Type B pancreatic cell (in vitro differentiated cells): ENCODE measurements around the gene CACNA1G. TPM values are rescaled to one million over a fixed set of nuclear protein-coding genes. Genes with fewer than 3 reads are reported as not detected.

Experiments used
- DNase-seq: peaks from one replicate; pipeline ENCODE4 v3.0.0; 2021; ENCODE audit warnings: mixed read lengths; ENCODE audit not compliant: unreplicated experiment; ENCODE audit errors: extremely low spot score
- H3K27ac Mint-ChIP-seq: 2 replicates; pipeline ENCODE4 v1.8.0; 2021; ENCODE audit warnings: mild to moderate bottlenecking, mixed read lengths
- H3K27me3 Mint-ChIP-seq: 2 replicates; pipeline ENCODE4 v1.8.0; 2021; ENCODE audit warnings: mixed read lengths
- H3K36me3 Mint-ChIP-seq: 2 replicates; pipeline ENCODE4 v1.8.0; 2021; ENCODE audit warnings: mixed read lengths
- H3K4me1 Mint-ChIP-seq: one replicate; pipeline ENCODE4 v1.8.0; 2021; ENCODE audit warnings: mixed read lengths; ENCODE audit not compliant: unreplicated experiment
- H3K4me3 Mint-ChIP-seq: 2 replicates; pipeline ENCODE4 v1.8.0; 2021; ENCODE audit warnings: mild to moderate bottlenecking, mixed read lengths
- H3K9me3 Mint-ChIP-seq: 2 replicates; pipeline ENCODE4 v1.8.0; 2021; ENCODE audit warnings: mixed read lengths
- total RNA-seq: library from RNA; stranded (reverse); gene quantifications from 2 replicates; pipeline ENCODE4 v1.2.1, GENCODE V29; 2021; ENCODE audit warnings: low replicate concordance
- TF ChIP-seq, protein P1 (sequence below): fragments of 200-600 bp; sonication (generic); conservative IDR thresholded peaks from 2 replicates; pipeline ENCODE4 v1.5.0; 2021; ENCODE audit warnings: antibody characterized with exemption, mild to moderate bottlenecking

CACNA1G gene
- total RNA-seq, 1 donor from 2014 or later, result 27.8 TPM

DNA sequence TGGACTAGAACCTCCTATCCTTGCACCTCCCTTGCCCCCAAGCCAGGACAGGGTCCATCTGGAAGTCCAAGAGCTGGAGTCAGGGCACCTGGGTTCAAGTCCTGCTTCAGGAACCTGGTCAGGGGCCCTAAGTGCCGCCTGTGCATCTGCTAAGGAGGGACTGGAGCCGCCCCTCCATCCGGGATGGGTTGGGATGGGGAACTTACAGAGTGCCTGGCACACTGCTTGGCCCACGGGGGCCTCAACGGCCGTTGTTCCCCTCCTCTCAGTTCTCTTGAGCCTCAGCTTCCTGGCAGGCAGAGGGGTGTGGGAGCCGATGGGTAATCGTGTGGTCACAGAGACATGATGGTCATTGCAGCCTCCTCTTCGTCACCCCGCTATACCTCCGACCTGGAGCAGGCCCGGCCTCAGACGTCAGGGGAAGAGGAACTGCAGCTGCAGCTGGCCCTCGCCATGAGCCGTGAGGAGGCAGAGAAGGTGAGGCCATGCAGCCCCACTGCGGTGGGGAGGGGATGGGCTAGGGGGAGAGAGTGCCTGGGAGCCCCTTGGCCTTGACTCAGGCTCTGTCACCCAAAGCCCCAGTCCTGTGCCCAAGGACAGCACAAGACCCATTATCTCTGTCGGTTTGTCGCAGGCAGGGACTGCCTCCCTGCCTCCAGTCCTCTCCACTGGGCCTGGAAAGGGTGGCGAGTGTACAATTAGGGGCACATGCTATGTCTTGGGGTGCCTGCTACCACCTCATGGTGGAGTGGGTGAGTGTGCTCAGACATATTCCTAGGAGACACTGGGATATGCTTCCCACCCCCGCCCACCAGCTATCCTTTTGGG is 22.6 kb upstream of the CACNA1G start:
- peaks cover 8% of the 10 kb centered on the region for H3K27me3 Mint-ChIP-seq
- TF ChIP-seq, protein P1, sequence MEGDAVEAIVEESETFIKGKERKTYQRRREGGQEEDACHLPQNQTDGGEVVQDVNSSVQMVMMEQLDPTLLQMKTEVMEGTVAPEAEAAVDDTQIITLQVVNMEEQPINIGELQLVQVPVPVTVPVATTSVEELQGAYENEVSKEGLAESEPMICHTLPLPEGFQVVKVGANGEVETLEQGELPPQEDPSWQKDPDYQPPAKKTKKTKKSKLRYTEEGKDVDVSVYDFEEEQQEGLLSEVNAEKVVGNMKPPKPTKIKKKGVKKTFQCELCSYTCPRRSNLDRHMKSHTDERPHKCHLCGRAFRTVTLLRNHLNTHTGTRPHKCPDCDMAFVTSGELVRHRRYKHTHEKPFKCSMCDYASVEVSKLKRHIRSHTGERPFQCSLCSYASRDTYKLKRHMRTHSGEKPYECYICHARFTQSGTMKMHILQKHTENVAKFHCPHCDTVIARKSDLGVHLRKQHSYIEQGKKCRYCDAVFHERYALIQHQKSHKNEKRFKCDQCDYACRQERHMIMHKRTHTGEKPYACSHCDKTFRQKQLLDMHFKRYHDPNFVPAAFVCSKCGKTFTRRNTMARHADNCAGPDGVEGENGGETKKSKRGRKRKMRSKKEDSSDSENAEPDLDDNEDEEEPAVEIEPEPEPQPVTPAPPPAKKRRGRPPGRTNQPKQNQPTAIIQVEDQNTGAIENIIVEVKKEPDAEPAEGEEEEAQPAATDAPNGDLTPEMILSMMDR, result no peak
- no peak overlapping the region for H3K27ac Mint-ChIP-seq
- DNase-seq, result no peak
- no peak overlapping the region for H3K4me3 Mint-ChIP-seq
- peaks cover 4% of the 10 kb centered on the region for H3K36me3 Mint-ChIP-seq
- H3K9me3 Mint-ChIP-seq, result no peaks in the 10 kb centered on the region
- H3K4me1 Mint-ChIP-seq, result peaks cover 39% of the 10 kb centered on the region

DNA sequence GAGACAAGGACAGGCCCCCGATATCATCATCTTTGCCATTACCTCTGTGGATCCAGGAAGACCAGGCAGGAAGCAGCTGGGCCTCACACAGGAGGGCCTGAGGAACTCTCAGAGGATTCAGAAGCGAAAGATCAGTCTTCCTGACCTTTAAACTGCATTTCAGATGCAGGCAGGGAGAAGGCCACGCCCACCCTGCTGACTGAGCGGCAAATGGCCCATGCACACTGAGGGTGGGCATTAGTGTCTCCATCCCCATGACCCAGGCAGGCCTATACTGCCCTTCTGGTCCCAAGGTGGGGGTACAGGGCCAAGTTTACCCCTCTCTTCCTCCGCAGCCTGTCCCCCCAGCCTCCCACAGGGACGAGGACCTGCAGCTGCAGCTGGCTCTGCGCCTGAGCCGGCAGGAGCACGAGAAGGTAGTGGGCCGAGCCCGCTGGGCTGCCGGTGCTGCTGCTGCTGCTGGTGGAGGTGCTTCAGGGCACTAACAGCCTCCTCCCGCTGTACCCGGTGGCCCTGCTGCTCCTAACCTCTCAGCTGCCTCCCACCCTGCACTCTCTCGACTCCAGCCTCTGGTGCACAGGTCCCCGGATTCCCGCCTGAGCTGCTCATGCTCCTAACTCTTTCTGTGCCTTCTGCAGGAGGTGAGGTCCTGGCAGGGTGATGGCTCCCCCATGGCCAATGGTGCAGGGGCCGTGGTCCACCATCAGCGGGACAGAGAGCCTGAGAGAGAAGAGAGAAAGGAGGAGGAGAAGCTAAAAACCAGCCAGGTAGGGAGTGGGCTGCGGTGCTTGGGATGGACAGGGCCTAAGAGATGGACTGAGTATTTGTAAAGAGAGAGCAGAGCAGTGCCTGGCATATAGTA is 21.7 kb upstream of the CACNA1G start:
- Mint-ChIP-seq H3K36me3 (peaks cover 4% of the 10 kb centered on the region), H3K4me3 (no peak overlapping the region), H3K9me3 (no peaks in the 10 kb centered on the region), H3K4me1 (peaks cover 39% of the 10 kb centered on the region), H3K27me3 (peaks cover under 1% of the 10 kb centered on the region), H3K27ac (no peak overlapping the region)
- no peak for DNase-seq
- TF ChIP-seq, protein P1, result no peak

DNA sequence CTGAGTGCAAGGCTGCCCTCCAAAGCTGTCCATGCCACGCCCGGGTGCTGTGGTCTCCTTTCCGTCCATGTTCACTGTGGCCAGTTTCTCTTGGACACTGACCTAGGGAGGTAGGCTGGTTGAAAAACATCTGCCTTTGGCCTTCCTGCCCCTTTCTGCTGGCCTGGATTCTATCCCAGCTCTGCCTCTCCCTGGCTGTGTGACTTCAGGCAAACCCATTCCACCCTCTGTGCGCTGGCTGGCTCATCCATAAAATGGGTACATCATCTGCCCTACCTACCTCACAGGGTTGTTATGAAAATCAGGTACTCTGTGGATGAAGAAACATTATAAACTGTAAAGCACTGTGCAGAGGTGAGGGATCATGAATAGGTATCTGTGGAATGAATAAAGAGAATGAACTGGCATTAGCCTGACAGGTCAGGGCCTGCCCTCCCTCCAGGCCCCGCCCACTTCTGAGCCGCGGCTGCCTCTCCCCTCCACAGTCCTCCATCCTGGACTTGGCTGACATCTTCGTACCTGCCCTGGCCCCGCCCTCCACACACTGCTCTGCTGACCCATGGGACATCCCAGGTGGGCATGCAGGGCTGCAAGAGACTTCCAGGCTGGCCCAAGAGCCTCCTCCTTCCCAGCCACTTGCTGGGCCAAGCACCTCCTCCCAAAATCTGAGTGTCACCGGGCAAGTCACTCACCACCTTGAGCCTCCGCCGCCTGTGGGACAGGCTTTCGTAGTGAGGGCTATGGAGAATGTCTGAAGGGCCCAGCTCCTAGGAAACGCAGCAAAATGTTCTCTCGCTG is 20.6 kb upstream of the CACNA1G start:
- Mint-ChIP-seq H3K9me3 (no peaks in the 10 kb centered on the region), H3K4me1 (peaks cover 40% of the 10 kb centered on the region), H3K36me3 (peaks cover 4% of the 10 kb centered on the region), H3K27me3 (no peaks in the 10 kb centered on the region), H3K4me3 (peak overlapping the region; percentile 27), H3K27ac (no peak overlapping the region)
- no peak for DNase-seq
- TF ChIP-seq, protein P1, result no peak

DNA sequence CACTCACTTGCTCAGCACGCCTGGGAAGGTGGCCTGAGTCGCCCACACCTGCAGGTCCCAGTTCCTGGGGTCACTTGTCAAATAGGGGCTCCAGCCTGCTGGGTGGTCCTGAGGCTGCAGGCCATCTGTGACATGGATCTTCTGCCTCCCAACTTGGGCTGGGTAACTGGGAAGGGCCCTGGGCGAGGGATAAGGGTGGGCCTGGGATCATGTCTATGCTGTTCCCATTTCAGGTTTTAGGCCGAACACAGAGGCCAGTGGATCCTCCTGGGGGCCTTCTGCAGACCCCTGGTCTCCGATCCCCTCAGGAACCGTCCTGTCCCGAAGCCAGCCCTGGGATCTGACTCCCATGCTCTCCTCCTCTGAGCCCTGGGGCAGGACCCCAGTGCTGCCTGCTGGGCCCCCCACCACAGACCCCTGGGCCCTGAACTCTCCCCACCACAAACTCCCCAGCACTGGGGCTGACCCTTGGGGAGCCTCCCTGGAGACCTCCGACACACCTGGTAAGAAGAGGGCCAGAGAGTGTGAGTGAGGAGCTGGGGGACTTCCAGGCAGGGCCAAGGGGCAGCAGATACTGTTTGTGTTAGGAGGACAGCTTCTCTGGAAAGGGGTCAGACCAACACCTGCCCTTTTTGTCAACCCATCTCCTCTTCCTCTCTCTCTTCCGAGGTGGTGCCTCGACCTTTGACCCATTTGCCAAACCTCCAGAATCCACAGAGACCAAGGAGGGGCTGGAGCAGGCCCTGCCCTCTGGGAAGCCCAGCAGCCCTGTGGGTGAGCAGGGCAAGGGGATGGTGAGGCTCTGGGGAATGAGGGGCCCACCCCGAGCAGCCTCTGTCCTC is 19.7 kb upstream of the CACNA1G start:
- H3K36me3 Mint-ChIP-seq, result peaks cover 4% of the 10 kb centered on the region
- TF ChIP-seq, protein P1, result no peak
- no peaks in the 10 kb centered on the region for H3K9me3 Mint-ChIP-seq
- peaks cover 40% of the 10 kb centered on the region for H3K4me1 Mint-ChIP-seq
- H3K27me3 Mint-ChIP-seq, result no peaks in the 10 kb centered on the region
- no peak for DNase-seq
- peak overlapping the region; percentile 84 for H3K4me3 Mint-ChIP-seq
- H3K27ac Mint-ChIP-seq, result no peak overlapping the region

DNA sequence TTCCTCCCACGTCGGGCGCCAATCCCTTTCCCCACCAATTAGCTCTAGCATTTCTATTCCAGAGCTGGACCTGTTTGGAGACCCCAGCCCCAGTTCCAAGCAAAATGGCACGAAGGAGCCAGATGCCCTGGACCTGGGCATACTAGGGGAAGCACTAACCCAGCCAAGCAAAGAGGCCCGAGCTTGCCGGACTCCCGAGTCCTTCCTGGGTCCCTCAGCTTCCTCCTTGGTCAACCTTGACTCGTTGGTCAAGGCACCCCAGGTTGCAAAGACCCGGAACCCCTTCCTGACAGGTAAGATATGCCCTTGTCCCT is 19.2 kb upstream of the CACNA1G start:
- no peak for DNase-seq
- TF ChIP-seq, protein P1, result no peak
- H3K9me3 Mint-ChIP-seq, result no peaks in the 10 kb centered on the region
- H3K4me3 Mint-ChIP-seq, result peak overlapping the region; percentile 84
- H3K27me3 Mint-ChIP-seq, result no peaks in the 10 kb centered on the region
- H3K4me1 Mint-ChIP-seq, result peaks cover 38% of the 10 kb centered on the region
- peaks cover 4% of the 10 kb centered on the region for H3K36me3 Mint-ChIP-seq
- peak overlapping the region; percentile 39 for H3K27ac Mint-ChIP-seq
